OCI-LY3 (cell line): ENCODE results near the gene SLCO2A1.

Experiments used
- H2AFZ ChIP-seq: fragments of 200-600, 300-600 bp; shearing (Covaris generic); 2 replicates; pipeline ENCODE4 v1.6.0; 2014; ENCODE audit warnings: antibody characterized with exemption, low read depth, low read length
- H3K27ac ChIP-seq: fragments of 200-600, 300-600 bp; sonication (generic); 2 replicates; pipeline ENCODE4 v1.5.1; 2014; ENCODE audit warnings: mild to moderate bottlenecking, low read length, moderate library complexity, mixed read lengths
- H3K27me3 ChIP-seq: fragments of 200-600, 300-600 bp; sonication (generic); 2 replicates; pipeline ENCODE4 v1.6.1; 2014; ENCODE audit warnings: low read depth, low read length, mixed read lengths
- H3K36me3 ChIP-seq: fragments of 200-600, 300-600 bp; sonication (generic); replicated peaks from 2 replicates; pipeline ENCODE3; 2014; ENCODE audit warnings: low read depth, low read length, mixed read lengths
- H3K4me1 ChIP-seq: fragments of 300-600, 200-600 bp; sonication (generic); 2 replicates; pipeline ENCODE4 v1.6.1; 2014; ENCODE audit warnings: low read length, mixed read lengths
- H3K4me2 ChIP-seq: fragments of 200-600, 300-600 bp; sonication (generic); 2 replicates; pipeline ENCODE4 v1.6.1; 2014; ENCODE audit warnings: low read length, mixed read lengths
- H3K4me3 ChIP-seq: fragments of 300-600, 200-600 bp; sonication (generic); 2 replicates; pipeline ENCODE4 v1.5.1; 2014; ENCODE audit warnings: antibody characterized with exemption, mild to moderate bottlenecking, low read length, moderate library complexity
- H3K79me2 ChIP-seq: fragments of 300-600, 200-600 bp; shearing (Covaris generic); 2 replicates; pipeline ENCODE4 v1.6.1; 2014; ENCODE audit warnings: mild to moderate bottlenecking, low read length, mixed read lengths
- H3K9ac ChIP-seq: fragments of 300-600, 200-600 bp; shearing (Covaris generic); 2 replicates; pipeline ENCODE4 v1.6.0; 2014; ENCODE audit warnings: mild to moderate bottlenecking, low read length, moderate library complexity
- H3K9me3 ChIP-seq: fragments of 200-600, 300-600 bp; shearing (Covaris generic); 2 replicates; pipeline ENCODE4 v1.6.1; 2014; ENCODE audit warnings: low read length, mixed read lengths; ENCODE audit not compliant: insufficient read depth
- H4K20me1 ChIP-seq: fragments of 200-600, 300-600 bp; sonication (generic); 2 replicates; pipeline ENCODE4 v1.6.1; 2016; ENCODE audit warnings: low read length, mixed read lengths; ENCODE audit not compliant: insufficient read depth
- EZH2phosphoT487 ChIP-seq: fragments of 200-600 bp; shearing (Covaris generic); IDR thresholded peaks from 2 replicates; pipeline ENCODE4 v1.6.1; 2018; ENCODE audit warnings: antibody characterized with exemption, mixed run types, low read depth
- TF ChIP-seq, protein P1 (sequence below): fragments of 200-600, 300-600 bp; sonication (generic); IDR thresholded peaks from 2 replicates; pipeline ENCODE4 v1.5.1; 2014; ENCODE audit warnings: antibody characterized with exemption, low read length, low read depth

SLCO2A1 gene

DNA sequence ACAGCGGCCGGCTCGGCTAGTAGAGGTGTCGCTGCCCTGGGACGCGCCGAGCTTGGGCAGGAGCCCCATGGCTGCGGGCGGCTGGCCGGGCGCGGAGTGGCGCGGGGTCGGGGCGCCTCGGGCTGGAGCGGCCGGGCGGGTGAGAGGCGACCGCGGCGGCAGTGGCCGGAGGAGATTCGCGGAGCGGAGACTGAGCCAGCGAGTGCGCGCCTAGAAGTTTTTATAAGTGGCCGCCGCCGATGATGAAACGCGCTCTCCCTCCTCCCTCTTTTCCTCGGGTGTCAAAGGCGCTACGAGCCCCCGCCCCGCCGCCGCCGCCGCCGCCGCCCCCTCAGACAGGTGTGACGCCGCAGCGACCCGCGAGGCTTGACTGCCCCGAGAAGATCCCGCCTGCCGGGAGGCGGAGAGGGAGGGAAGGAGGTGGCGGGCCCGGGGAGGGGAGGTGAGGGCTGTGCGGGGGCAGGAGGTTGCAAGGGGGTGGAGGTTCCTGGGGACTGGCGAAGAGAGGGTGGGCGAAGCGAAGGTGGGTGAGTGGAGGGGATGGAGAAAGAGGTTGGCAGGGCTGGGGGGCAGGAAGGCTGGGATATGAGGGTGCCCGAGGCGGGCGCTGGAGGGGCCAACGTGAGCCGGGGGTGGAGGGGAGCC, at the start of gene SLCO2A1:
TSS of gene SLCO2A1 (minus strand) at position 192 of the 645 bp plus-strand sequence. CDS start at position 69, 123 bp downstream.
- Histone ChIP-seq H3K27me3 (no peaks in the 10 kb centered on the region), H3K9me3 (no peaks in the 10 kb centered on the region), H3K79me2 (no peaks in the 10 kb centered on the region), H3K4me2 (no peak within 1 kb of the TSS), H3K27ac (no peak within 1 kb of the TSS), H3K4me3 (no peak within 1 kb of the TSS), H3K9ac (no peak within 1 kb of the TSS), H4K20me1 (no peaks in the 10 kb centered on the region), H3K36me3 (no peaks in the 10 kb centered on the region), H2AFZ (no peak within 1 kb of the TSS), H3K4me1 (no peaks in the 10 kb centered on the region)
- TF ChIP-seq, protein P1, sequence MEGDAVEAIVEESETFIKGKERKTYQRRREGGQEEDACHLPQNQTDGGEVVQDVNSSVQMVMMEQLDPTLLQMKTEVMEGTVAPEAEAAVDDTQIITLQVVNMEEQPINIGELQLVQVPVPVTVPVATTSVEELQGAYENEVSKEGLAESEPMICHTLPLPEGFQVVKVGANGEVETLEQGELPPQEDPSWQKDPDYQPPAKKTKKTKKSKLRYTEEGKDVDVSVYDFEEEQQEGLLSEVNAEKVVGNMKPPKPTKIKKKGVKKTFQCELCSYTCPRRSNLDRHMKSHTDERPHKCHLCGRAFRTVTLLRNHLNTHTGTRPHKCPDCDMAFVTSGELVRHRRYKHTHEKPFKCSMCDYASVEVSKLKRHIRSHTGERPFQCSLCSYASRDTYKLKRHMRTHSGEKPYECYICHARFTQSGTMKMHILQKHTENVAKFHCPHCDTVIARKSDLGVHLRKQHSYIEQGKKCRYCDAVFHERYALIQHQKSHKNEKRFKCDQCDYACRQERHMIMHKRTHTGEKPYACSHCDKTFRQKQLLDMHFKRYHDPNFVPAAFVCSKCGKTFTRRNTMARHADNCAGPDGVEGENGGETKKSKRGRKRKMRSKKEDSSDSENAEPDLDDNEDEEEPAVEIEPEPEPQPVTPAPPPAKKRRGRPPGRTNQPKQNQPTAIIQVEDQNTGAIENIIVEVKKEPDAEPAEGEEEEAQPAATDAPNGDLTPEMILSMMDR = no peak
- no peak for TF ChIP-seq EZH2phosphoT487

DNA sequence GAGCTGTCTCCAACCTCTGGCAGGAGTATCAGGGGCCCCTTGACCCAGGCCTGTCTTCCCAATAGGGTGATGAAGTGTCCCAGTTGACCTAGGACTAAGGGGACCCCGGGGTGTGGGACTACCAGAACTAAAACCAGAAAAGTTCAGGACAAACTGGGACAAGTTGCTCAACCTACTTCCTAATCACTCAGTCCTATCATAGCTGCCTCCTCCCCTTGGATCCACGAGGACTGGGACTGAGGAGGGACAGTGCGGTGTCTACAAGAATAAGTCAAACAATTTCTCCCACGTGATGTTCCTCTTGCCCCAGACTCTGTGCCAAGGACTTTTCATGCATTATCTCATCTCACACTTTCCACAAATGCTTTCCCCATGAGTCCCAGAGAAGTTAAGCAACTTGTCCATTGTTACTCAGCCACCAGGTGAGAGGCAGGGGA, 49.4 kb upstream of the SLCO2A1 start:
- TF ChIP-seq, protein P1 = no peak
- no peak overlapping the region for H2AFZ ChIP-seq
- no peaks in the 10 kb centered on the region for H3K4me1 ChIP-seq
- no peaks in the 10 kb centered on the region for H3K79me2 ChIP-seq
- no peak overlapping the region for H3K4me2 ChIP-seq
- no peak overlapping the region for H3K4me3 ChIP-seq
- H3K9me3 ChIP-seq = no peaks in the 10 kb centered on the region
- H3K36me3 ChIP-seq = no peaks in the 10 kb centered on the region
- H3K27me3 ChIP-seq = no peaks in the 10 kb centered on the region; the same call in 1 of the 2 replicates
- no peaks in the 10 kb centered on the region for H4K20me1 ChIP-seq
- no peak overlapping the region for H3K9ac ChIP-seq
- H3K27ac ChIP-seq = no peak overlapping the region

DNA sequence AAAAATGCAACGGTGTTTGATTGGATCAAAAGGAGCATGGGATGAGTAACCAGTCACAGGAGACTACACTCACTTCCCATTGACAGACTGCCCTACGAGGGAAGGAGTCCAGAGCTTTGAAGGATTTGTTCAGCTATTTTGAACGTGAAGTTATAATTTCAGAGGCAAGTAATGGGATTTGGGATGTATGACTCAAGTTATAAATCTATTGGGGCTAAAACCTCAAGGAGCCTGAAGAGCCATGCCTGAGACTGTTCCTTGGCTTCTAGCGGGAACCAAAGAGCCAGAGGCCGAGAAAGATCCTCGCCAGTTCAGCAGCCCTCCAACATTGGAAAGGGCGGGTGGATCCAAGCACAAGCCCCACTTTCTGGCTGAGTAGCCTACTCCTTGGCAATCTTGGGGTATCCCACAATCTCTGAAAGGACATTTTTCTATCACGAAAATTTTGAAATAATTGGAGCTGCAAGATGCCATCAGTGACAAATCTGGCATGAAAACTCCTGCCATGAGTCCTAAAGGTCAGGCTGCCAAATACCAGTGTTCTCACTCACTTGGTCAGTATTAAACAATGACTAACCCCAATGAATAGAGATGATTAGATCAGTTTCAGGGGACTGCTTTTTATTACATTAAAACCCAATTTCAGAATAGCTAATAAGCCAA, 48.6 kb upstream of the SLCO2A1 start:
- Histone ChIP-seq H3K4me1 (no peaks in the 10 kb centered on the region), H2AFZ (no peak overlapping the region), H3K4me2 (no peak overlapping the region), H3K27ac (no peak overlapping the region), H3K9ac (no peak overlapping the region), H3K4me3 (no peak overlapping the region), H3K36me3 (no peaks in the 10 kb centered on the region), H3K27me3 (no peaks in the 10 kb centered on the region; the same call in 1 of the 2 replicates), H4K20me1 (no peaks in the 10 kb centered on the region), H3K9me3 (no peaks in the 10 kb centered on the region), H3K79me2 (no peaks in the 10 kb centered on the region)
- TF ChIP-seq, protein P1 = no peak

DNA sequence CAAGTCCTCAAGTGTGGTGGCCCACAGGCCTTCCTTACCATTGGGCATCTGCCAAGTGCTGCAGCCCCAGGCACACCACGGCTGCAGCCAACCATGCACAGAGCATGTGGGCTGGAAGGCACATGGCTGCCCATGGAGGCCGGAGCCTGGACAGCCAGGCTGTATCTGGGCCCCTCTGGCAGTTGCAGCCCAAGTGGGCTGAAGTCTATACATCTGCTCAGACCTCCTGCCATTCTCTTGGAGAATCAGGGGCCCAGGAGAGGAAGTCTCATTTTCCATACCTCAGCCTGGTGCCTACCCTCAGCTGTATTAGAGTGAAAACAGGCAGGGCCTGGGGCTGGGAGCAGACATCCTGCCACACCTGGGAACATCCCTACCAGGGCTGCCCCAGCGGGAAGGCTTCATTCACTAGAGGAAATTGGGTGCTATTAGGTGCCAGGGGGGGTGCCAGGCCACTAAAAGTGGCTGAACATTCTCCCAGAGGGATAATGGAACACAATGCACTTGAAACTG, 48.0 kb upstream of the SLCO2A1 start:
- Histone ChIP-seq H3K4me2 (no peak overlapping the region), H3K27ac (no peak overlapping the region), H3K36me3 (no peaks in the 10 kb centered on the region), H2AFZ (no peak overlapping the region), H4K20me1 (no peaks in the 10 kb centered on the region), H3K4me3 (no peak overlapping the region), H3K79me2 (no peaks in the 10 kb centered on the region), H3K9me3 (no peaks in the 10 kb centered on the region), H3K4me1 (no peaks in the 10 kb centered on the region), H3K27me3 (no peaks in the 10 kb centered on the region; the same call in 1 of the 2 replicates), H3K9ac (no peak overlapping the region)
- TF ChIP-seq, protein P1 = no peak
- no peak for TF ChIP-seq EZH2phosphoT487
